Loucy (cell line): ENCODE data around the gene CSH1.
A peak's percentile ranks its signal among the peaks of the same experiment; 100 is the strongest.

Experiments used
- H2AFZ ChIP-seq: fragments of 200-600 bp; sonication (generic); 2 replicates; pipeline ENCODE4 v1.6.0; 2016; ENCODE audit warnings: antibody characterized with exemption, mild to moderate bottlenecking, low read length, moderate library complexity
- H3F3A ChIP-seq: fragments of 200-600 bp; 2 replicates; pipeline ENCODE4 v1.6.0; 2016; ENCODE audit warnings: antibody characterized with exemption, low read depth, mild to moderate bottlenecking
- H3K27me3 ChIP-seq: fragments of 200-600 bp; sonication (generic); 2 replicates; pipeline ENCODE4 v1.6.1; 2014; ENCODE audit warnings: low read length, mild to moderate bottlenecking; ENCODE audit not compliant: insufficient read depth, poor library complexity, severe bottlenecking
- H3K36me3 ChIP-seq: fragments of 200-600 bp; sonication (generic); 2 replicates; pipeline ENCODE4 v1.6.1; 2016; ENCODE audit warnings: low read length; ENCODE audit not compliant: insufficient read depth
- H3K4me1 ChIP-seq: fragments of 200-600 bp; sonication (generic); 2 replicates; pipeline ENCODE4 v1.5.1; 2014; ENCODE audit warnings: low read length, mild to moderate bottlenecking; ENCODE audit not compliant: insufficient read depth, poor library complexity, severe bottlenecking
- H3K4me2 ChIP-seq: fragments of 200-600 bp; sonication (generic); 2 replicates; pipeline ENCODE4 v1.6.0; 2014; ENCODE audit warnings: antibody characterized with exemption, low read length, low read depth, mild to moderate bottlenecking; ENCODE audit not compliant: poor library complexity, severe bottlenecking
- H3K4me3 ChIP-seq: fragments of 200-600 bp; sonication (generic); 2 replicates; pipeline ENCODE4 v1.5.1; 2014; ENCODE audit warnings: low read length, mild to moderate bottlenecking, mixed read lengths; ENCODE audit not compliant: poor library complexity, severe bottlenecking
- H3K79me2 ChIP-seq: fragments of 200-600 bp; sonication (generic); 2 replicates; pipeline ENCODE4 v1.6.1; 2014; ENCODE audit warnings: low read length; ENCODE audit not compliant: insufficient read depth
- H3K9ac ChIP-seq: fragments of 200-600 bp; sonication (generic); 2 replicates; pipeline ENCODE4 v1.6.0; 2014; ENCODE audit warnings: mild to moderate bottlenecking, low read depth, low read length, moderate library complexity; ENCODE audit not compliant: poor library complexity, severe bottlenecking
- H3K9me2 ChIP-seq: fragments of 200-600 bp; sonication (generic); replicated peaks from 2 replicates; pipeline ENCODE4 v1.6.1; 2016; ENCODE audit warnings: low read depth, low read length, mixed read lengths
- H3K9me3 ChIP-seq: fragments of 200-600 bp; sonication (generic); 2 replicates; pipeline ENCODE4 v1.6.1; 2014; ENCODE audit warnings: mild to moderate bottlenecking, antibody characterized with exemption, low read length, low read depth; ENCODE audit not compliant: insufficient read depth
- H4K20me1 ChIP-seq: fragments of 200-600 bp; sonication (generic); 2 replicates; pipeline ENCODE4 v1.6.0; 2014; ENCODE audit warnings: antibody characterized with exemption, low read length, mild to moderate bottlenecking; ENCODE audit not compliant: insufficient read depth, poor library complexity, severe bottlenecking
- CTCF ChIP-seq: fragments of 200-600 bp; sonication (generic); conservative IDR thresholded peaks from 2 replicates; pipeline ENCODE4 v1.5.1; 2014; ENCODE audit warnings: mild to moderate bottlenecking, antibody characterized with exemption, low read length
- EZH2phosphoT487 ChIP-seq: fragments of 200-600 bp; IDR thresholded peaks from 2 replicates; pipeline ENCODE4 v1.6.1; 2018; ENCODE audit warnings: antibody characterized with exemption, mild to moderate bottlenecking, moderate library complexity, borderline replicate concordance

The CSH1 gene

GRCh38 chr17:63931981-63932561 lies 35.7 kb upstream of the CSH1 start, which contains the start of gene CD79B:
Gene CD79B, minus strand, starts transcription at chr17:63932331. Its CDS starts 70 bp downstream, at chr17:63932261.
- Histone ChIP-seq H4K20me1 (peaks cover 9% of the 10 kb centered on the region), H3K79me2 (peaks cover 45% of the 10 kb centered on the region), H3K9me3 (no peaks in the 10 kb centered on the region), H3K27me3 (no peaks in the 10 kb centered on the region), H3K9me2 (no peaks in the 10 kb centered on the region), H3K9ac (peak within 1 kb of the TSS; percentile 91), H3K36me3 (peaks cover 6% of the 10 kb centered on the region; the same call in 1 of the 2 replicates), H3K4me2 (peak within 1 kb of the TSS; percentile 85), H3K4me3 (peak within 1 kb of the TSS; percentile 90), H3F3A (no peaks in the 10 kb centered on the region), H2AFZ (peak within 1 kb of the TSS; percentile 57), H3K4me1 (peaks cover 31% of the 10 kb centered on the region)
- TF ChIP-seq CTCF = no peak
- TF ChIP-seq EZH2phosphoT487 = no peak

- H3K4me3 ChIP-seq = peak overlapping the region; percentile 90
- peak overlapping the region; percentile 85 for H3K4me2 ChIP-seq
- no peaks in the 10 kb centered on the region for H3K27me3 ChIP-seq
- TF ChIP-seq CTCF (no peak), EZH2phosphoT487 (no peak)
- no peaks in the 10 kb centered on the region for H3K9me2 ChIP-seq
- H3K79me2 ChIP-seq = peaks cover 45% of the 10 kb centered on the region
- no peaks in the 10 kb centered on the region for H3K9me3 ChIP-seq
- H3K9ac ChIP-seq = peak overlapping the region; percentile 91
- peaks cover 34% of the 10 kb centered on the region for H3K4me1 ChIP-seq
- no peaks in the 10 kb centered on the region; the same call in 1 of the 2 replicates for H3F3A ChIP-seq
- peaks cover 6% of the 10 kb centered on the region; the same call in 1 of the 2 replicates for H3K36me3 ChIP-seq
- H2AFZ ChIP-seq = no peak overlapping the region
- peaks cover 9% of the 10 kb centered on the region for H4K20me1 ChIP-seq
Observed at GRCh38 chr17:63930951-63931575, 34.7 kb upstream of the CSH1 start.

- Histone ChIP-seq H4K20me1 (peaks cover 9% of the 10 kb centered on the region), H3K27me3 (no peaks in the 10 kb centered on the region), H3K4me2 (peak overlapping the region; percentile 85), H3K79me2 (peaks cover 45% of the 10 kb centered on the region), H3K4me3 (peak overlapping the region; percentile 90), H3K9me2 (no peaks in the 10 kb centered on the region), H2AFZ (no peak overlapping the region), H3K9ac (peak overlapping the region; percentile 91), H3K36me3 (peaks cover 6% of the 10 kb centered on the region; the same call in 1 of the 2 replicates), H3F3A (no peaks in the 10 kb centered on the region; the same call in 1 of the 2 replicates), H3K4me1 (peaks cover 41% of the 10 kb centered on the region), H3K9me3 (no peaks in the 10 kb centered on the region)
- TF ChIP-seq EZH2phosphoT487 = no peak
- TF ChIP-seq CTCF = no peak
Observed at GRCh38 chr17:63929860-63930766, 33.7 kb upstream of the CSH1 start.
